BLaER1 (cell line): ENCODE data around the gene EIF6.

ENCODE experiments used
- H3K27ac ChIP-seq: shearing (Covaris generic); formaldehyde crosslinking; 2 replicates; pipeline ENCODE4 v1.8.1; 2022
- H3K27me3 ChIP-seq: shearing (Covaris generic); formaldehyde crosslinking; 2 replicates; pipeline ENCODE4 v1.8.1; 2022
- H3K36me3 ChIP-seq: shearing (Covaris generic); formaldehyde crosslinking; 2 replicates; pipeline ENCODE4 v1.8.1; 2022
- H3K4me1 ChIP-seq: shearing (Covaris generic); formaldehyde crosslinking; 2 replicates; pipeline ENCODE4 v1.8.1; 2022
- H3K4me2 ChIP-seq: shearing (Covaris generic); formaldehyde crosslinking; 2 replicates; pipeline ENCODE4 v1.8.1; 2022
- H3K4me3 ChIP-seq: shearing (Covaris generic); formaldehyde crosslinking; 2 replicates; pipeline ENCODE4 v1.8.1; 2022
- H3K9ac ChIP-seq: shearing (Covaris generic); formaldehyde crosslinking; 2 replicates; pipeline ENCODE4 v1.8.1; 2022
- H3K9me3 ChIP-seq: shearing (Covaris generic); formaldehyde crosslinking; 2 replicates; pipeline ENCODE4 v1.8.1; 2022
- H4K20me1 ChIP-seq: shearing (Covaris generic); formaldehyde crosslinking; 2 replicates; pipeline ENCODE4 v1.8.1; 2022
- Cebpa-rat ChIP-seq: shearing (Covaris generic); IDR thresholded peaks from 2 replicates; pipeline ENCODE4 v1.8.1; 2022

Gene EIF6

DNA sequence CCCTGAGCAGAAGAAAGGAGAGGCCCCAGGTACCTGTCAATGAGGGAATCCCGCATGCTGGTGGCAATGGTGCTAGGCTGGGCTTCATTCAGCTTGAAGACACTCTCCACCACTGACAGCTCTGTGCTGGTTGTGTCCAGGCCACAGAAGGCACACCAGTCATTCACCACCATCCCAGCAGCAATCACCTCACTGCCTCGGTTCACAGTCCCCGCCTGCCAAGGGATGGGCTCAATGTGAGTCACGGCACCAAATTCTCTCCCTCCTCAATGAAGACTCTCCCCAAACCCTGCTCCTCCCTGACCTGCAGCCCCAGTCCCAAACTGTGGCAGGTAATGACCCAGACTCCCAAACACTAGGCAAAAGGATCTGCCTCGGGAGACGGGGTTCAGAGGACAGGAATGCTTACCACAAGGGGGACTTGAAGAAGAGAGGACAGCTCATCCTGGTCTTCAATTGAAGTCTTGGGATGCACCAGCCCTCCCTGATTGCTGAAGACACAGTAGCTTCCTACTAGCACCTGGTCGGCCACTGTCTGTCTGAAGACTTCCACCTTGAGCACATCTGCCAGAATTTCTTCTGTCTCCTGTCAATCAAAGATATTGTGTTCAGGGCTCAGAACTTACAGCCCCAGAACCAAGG, 4.9 kb downstream of the EIF6 start:
- Histone ChIP-seq H3K27ac (no peak overlapping the region), H3K27me3 (no peaks in the 10 kb centered on the region), H3K9ac (no peak overlapping the region), H3K36me3 (peaks cover 67% of the 10 kb centered on the region), H3K4me3 (no peak overlapping the region), H3K4me2 (no peak overlapping the region), H4K20me1 (peaks cover 64% of the 10 kb centered on the region), H3K4me1 (peaks cover 31% of the 10 kb centered on the region), H3K9me3 (no peaks in the 10 kb centered on the region)
- no peak for TF ChIP-seq Cebpa-rat

DNA sequence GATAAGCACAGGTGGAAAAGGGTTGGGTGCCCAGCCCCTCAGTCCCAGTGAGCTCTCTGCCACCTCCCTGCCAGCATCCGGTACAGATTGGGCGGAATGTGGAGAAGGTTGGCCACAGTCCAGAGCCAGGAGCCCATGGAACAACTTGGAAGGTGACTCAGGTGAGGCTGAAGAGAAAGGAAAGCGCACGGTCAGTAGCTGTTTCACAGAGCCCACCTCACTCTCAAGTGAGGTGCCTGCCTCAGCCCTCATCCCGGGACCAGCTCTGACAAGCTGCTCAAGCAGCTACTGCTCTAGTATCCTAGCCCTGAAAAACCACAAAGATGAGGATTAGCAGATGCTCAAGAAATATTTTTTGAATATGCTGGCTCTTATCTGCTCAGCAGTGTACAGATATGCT, 5.5 kb downstream of the EIF6 start:
- Histone ChIP-seq H4K20me1 (peaks cover 70% of the 10 kb centered on the region), H3K27ac (no peak overlapping the region), H3K4me2 (no peak overlapping the region), H3K4me1 (peaks cover 31% of the 10 kb centered on the region), H3K36me3 (peaks cover 73% of the 10 kb centered on the region), H3K27me3 (no peaks in the 10 kb centered on the region), H3K9me3 (no peaks in the 10 kb centered on the region), H3K4me3 (no peak overlapping the region), H3K9ac (no peak overlapping the region)
- TF ChIP-seq Cebpa-rat, result no peak

DNA sequence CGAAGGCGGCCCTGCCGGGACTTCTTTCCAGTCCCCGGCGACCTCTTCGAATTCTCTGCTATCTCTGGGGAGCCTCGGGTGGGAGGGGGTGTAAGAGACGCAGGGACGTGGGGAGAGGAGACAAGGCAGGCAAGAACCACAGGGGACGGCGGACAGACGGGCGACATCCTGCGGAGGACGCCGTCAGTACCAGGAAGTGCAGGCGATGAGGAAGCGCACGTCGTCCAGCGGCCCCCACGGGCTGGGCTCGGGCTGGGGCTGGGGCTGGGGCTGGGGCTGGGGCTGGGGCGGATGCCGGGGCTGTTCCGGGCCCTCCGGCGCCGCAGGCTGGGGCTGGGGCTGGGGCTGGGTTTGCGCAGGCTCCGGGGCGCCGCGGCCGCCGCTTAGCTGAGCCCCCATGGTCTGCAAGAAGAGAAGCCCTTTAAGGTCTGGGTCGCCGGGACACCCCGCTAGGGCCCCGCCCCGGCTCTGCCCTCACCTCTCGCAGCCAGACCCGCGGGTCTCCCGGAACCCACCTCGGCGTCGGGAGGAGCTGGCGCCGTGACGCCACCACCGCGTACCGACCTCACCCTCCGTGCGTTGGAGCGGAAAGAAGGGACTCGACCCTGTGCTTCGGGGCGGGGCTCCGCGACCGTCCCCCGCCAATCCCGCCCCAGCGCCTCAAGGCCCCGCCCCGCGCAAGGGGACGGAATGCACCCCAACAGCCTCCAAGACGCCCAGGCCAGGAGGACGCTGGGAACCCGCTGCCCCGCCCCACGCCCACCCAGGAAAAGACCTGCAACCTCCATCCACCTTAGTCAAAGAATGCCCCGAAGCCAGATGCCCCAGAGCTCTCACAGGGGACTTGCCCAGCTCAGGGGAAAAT, 6.8 kb downstream of the EIF6 start, which contains the start of gene MMP24OS:
Gene MMP24OS (minus strand): TSS at position 592 of the 865 bp plus-strand sequence. CDS start 193 bp downstream, at position 399.
- Histone ChIP-seq H3K27ac (peak within 1 kb of the TSS; percentile 70), H3K4me3 (peak within 1 kb of the TSS; percentile 69), H4K20me1 (peaks cover 68% of the 10 kb centered on the region), H3K36me3 (peaks cover 79% of the 10 kb centered on the region), H3K27me3 (no peaks in the 10 kb centered on the region), H3K4me2 (peak within 1 kb of the TSS; percentile 94), H3K9me3 (no peaks in the 10 kb centered on the region), H3K9ac (peak within 1 kb of the TSS; percentile 85), H3K4me1 (peaks cover 21% of the 10 kb centered on the region)
- TF ChIP-seq Cebpa-rat, result no peak

DNA sequence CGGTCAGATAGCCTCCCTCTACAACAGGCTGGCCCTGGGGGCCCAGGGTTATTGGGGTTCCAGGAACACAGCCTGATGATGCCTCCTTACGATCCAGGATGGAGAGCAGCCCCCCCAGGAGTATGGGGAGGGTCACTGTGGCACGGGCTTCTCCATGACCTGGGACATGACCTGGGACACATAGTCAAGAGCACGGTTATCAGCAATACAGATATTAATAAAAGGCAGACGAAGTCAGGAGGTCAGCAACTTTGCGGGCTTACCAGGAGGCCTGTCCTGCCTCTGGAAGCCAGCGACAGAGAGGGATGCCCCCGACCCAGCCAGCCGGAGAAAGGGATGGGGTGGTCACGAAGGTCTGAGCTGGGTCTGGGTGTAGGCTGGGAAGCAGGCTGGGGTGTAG, 7.4 kb downstream of the EIF6 start:
- H3K36me3 ChIP-seq, result peaks cover 72% of the 10 kb centered on the region
- peak overlapping the region; percentile 69 for H3K4me3 ChIP-seq
- peaks cover 21% of the 10 kb centered on the region for H3K4me1 ChIP-seq
- peak overlapping the region; percentile 85 for H3K9ac ChIP-seq
- peaks cover 63% of the 10 kb centered on the region for H4K20me1 ChIP-seq
- H3K27me3 ChIP-seq, result no peaks in the 10 kb centered on the region
- TF ChIP-seq Cebpa-rat, result no peak
- no peaks in the 10 kb centered on the region for H3K9me3 ChIP-seq
- peak overlapping the region; percentile 70 for H3K27ac ChIP-seq
- peak overlapping the region; percentile 94 for H3K4me2 ChIP-seq

DNA sequence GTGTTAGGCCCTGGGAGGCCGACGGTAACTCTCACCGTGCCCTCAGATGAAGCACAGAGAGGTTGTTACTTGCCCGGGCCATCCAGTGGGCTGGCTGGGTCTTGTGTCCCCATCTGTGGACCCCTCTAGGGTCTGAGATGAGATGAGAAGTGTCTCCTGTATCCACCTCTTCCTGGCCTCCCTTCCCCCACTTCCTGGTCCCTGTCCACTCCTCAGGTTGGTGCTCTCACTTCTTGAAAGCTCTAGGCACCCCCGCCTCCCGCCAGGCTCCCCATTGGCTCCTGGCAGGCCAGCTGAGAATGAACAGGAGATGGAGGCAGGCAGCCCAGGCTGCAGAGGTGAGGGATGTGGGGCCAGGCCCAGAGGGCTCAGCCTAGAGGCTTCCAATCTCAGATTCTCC, 8.2 kb downstream of the EIF6 start:
- no peak for TF ChIP-seq Cebpa-rat
- Histone ChIP-seq H3K27me3 (no peaks in the 10 kb centered on the region), H3K36me3 (peaks cover 69% of the 10 kb centered on the region), H3K4me1 (peaks cover 26% of the 10 kb centered on the region), H4K20me1 (peaks cover 63% of the 10 kb centered on the region), H3K9ac (peak overlapping the region; percentile 85), H3K4me3 (peak overlapping the region; percentile 69), H3K27ac (peak overlapping the region; percentile 70), H3K9me3 (no peaks in the 10 kb centered on the region), H3K4me2 (peak overlapping the region; percentile 94)

DNA sequence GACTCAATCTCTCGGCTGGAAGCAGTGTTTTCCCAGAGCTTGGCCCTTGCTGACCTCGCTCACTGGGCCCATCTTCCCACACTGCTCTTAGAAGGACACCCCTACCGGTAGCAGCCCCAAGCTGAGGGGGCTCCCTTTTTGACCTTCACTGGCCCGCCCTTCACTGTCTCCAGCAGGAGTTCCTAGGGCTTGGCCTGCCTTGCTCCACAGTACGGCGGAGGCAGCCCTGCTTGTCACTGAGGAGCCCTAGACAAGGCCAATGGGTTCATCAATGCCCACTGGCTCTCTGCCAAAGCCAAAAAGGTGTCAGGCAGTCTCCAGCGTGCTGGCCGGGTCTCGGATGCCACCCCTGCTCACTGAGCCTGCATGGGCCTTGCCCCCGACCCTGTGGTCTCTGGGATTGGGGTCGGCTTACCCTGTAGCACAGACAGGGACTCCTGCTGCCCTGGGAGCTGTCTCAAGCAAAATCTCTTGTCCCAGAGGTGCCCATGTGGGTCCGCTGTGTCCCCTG, 8.8 kb downstream of the EIF6 start:
- H3K4me3 ChIP-seq, result no peak overlapping the region
- peaks cover 69% of the 10 kb centered on the region for H3K36me3 ChIP-seq
- no peaks in the 10 kb centered on the region for H3K9me3 ChIP-seq
- H3K4me1 ChIP-seq, result peaks cover 32% of the 10 kb centered on the region
- 0 out of 2 replicates have a peak overlapping the region, but pooled peaks have one; percentile 70 for H3K27ac ChIP-seq
- H3K9ac ChIP-seq, result peak overlapping the region; percentile 85
- peak overlapping the region; percentile 94; the same call in 1 of the 2 replicates for H3K4me2 ChIP-seq
- peaks cover 59% of the 10 kb centered on the region for H4K20me1 ChIP-seq
- no peaks in the 10 kb centered on the region for H3K27me3 ChIP-seq
- TF ChIP-seq Cebpa-rat, result no peak

DNA sequence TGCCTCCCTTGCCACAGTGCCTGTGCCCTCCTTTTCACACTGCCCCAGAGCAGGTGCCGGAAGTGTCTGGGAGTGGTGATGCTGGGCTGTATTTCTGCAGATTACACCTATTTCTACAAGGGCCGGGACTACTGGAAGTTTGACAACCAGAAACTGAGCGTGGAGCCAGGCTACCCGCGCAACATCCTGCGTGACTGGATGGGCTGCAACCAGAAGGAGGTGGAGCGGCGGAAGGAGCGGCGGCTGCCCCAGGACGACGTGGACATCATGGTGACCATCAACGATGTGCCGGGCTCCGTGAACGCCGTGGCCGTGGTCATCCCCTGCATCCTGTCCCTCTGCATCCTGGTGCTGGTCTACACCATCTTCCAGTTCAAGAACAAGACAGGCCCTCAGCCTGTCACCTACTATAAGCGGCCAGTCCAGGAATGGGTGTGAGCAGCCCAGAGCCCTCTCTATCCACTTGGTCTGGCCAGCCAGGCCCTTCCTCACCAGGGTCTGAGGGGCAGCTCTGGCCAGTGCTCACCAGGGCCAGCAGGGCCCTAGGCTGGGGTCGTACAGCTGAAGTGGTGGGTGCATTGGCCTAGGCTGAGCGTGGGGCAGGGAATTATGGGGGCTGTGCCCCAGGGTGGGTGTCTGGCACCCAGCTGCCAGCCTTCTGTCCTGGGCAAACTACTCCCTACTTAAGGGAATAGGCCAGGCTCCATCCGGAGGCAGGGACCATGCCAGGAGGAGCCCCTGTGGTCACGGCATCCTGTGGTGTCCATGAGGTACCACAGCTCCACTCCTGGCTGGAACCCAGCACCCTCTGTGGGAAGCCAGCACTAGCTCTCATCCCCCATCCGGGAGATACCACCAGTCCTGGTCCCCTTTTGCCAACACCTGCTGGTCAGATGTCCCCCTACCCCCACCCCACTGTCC, 10.1 kb downstream of the EIF6 start:
- no peak for TF ChIP-seq Cebpa-rat

DNA sequence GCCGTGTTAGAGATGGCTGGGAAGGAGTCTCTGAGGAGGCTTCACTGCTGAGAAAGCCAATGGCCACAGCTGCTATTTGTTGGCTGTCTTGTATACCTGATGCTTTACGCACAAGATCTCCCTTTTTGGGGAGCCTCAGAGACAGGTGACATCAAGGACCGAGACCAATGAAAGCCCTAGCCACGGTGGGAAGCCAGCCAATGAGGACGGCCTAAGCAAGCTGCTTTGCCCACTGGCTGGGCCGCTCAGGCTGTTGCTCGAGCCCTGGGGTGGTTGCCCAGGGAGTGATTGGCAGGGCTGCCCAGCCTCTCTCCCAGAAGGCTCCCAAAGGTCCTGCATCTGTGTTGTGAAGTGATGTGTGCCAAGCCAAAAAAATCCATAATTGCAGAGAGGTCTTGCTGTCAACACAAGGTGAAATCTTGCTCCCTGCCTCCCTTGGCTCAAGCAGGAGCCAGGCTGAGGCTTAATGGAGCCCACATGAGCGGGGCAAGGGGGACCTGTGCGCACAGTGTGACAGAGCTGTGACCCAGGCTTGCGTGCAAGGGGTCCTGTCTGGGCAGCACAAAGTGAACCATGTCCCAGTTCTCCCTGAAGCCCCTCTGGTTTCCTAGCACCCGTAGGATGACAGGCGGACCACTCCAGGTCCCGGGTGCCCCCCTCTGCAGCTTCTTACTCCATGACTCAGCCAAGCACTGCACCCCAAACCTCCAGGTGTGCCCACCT, 11.0 kb downstream of the EIF6 start:
- H3K27ac ChIP-seq, result no peak overlapping the region

More for the DNA sequence above, 10.1 kb downstream of the EIF6 start:
- Histone ChIP-seq H3K4me1 (peaks cover 34% of the 10 kb centered on the region), H3K9me3 (no peaks in the 10 kb centered on the region), H3K36me3 (peaks cover 69% of the 10 kb centered on the region), H3K9ac (no peak overlapping the region), H3K4me3 (no peak overlapping the region), H3K4me2 (no peak overlapping the region), H3K27me3 (no peaks in the 10 kb centered on the region), H3K27ac (no peak overlapping the region), H4K20me1 (peaks cover 48% of the 10 kb centered on the region; the same call in 1 of the 2 replicates)

More for the DNA sequence above, 11.0 kb downstream of the EIF6 start:
- Histone ChIP-seq H3K36me3 (peaks cover 62% of the 10 kb centered on the region), H3K4me3 (no peak overlapping the region), H4K20me1 (peaks cover 49% of the 10 kb centered on the region; the same call in 1 of the 2 replicates), H3K9me3 (no peaks in the 10 kb centered on the region), H3K27me3 (no peaks in the 10 kb centered on the region), H3K4me2 (no peak overlapping the region), H3K9ac (no peak overlapping the region), H3K4me1 (peaks cover 32% of the 10 kb centered on the region)
- no peak for TF ChIP-seq Cebpa-rat
